ENCODE measurements around the gene PRAME. TPM values are rescaled to one million over a fixed set of nuclear protein-coding genes. Genes with fewer than 3 reads are reported as not detected.
"Not testable (repeated sequence)": the region's sequence is repeated elsewhere in the genome, so short reads cannot be mapped to it uniquely, and the experiment has no call there.

Gene PRAME
- total RNA-seq (2014; rRNA removed; shearing (Covaris generic)): 87.9 and 93.2 TPM in 2 replicates
- polyA plus RNA-seq (2015; cell fraction: cytosol; rRNA removed): 91.8 and 93.1 TPM in 2 replicates
- polyA plus RNA-seq (2015; cell fraction: nucleus; rRNA removed): 218 and 230 TPM in 2 replicates

- peak; percentile 89 for DNase-seq (ENCODE audit: low read depth)
These were observed at the start of gene PRAME for GRCh38 chr22:22558972-22559603. Gene PRAME (minus strand): TSS chr22:22559265. CDS start chr22:22556832, 2,433 bp downstream.

- DNase-seq (ENCODE audit: low read depth): not testable (repeated sequence)
These were observed 49.0 kb upstream of the PRAME start for GRCh38 chr22:22608022-22608421.

- DNase-seq (ENCODE audit: low read depth): no peak
These were observed 46.0 kb upstream of the PRAME start for GRCh38 chr22:22605074-22605404.

- no peak for DNase-seq (ENCODE audit: low read depth)
These were observed 45.4 kb upstream of the PRAME start for GRCh38 chr22:22604326-22605073.

GRCh38 chr22:22603470-22603947 lies 44.4 kb upstream of the PRAME start:
- DNase-seq (ENCODE audit: low read depth): no peak

GRCh38 chr22:22600531-22601261 lies 41.6 kb upstream of the PRAME start:
- no peak for DNase-seq (ENCODE audit: low read depth)

GRCh38 chr22:22599248-22599647 lies 40.2 kb upstream of the PRAME start:
- no peak for DNase-seq (ENCODE audit: low read depth)

GRCh38 chr22:22598144-22598543 lies 39.1 kb upstream of the PRAME start:
- DNase-seq (ENCODE audit: low read depth): no peak

GRCh38 chr22:22595001-22595835 lies 36.2 kb upstream of the PRAME start:
- DNase-seq (ENCODE audit: low read depth): no peak

- DNase-seq (ENCODE audit: low read depth): peak; percentile 42
These were observed 35.0 kb upstream of the PRAME start for GRCh38 chr22:22593964-22594656.

- no peak for DNase-seq (ENCODE audit: low read depth)
These were observed 34.2 kb upstream of the PRAME start for GRCh38 chr22:22593250-22593649.

GRCh38 chr22:22591348-22592299 lies 32.6 kb upstream of the PRAME start:
- DNase-seq (ENCODE audit: low read depth): peak; percentile 6

- no peak for DNase-seq (ENCODE audit: low read depth)
These were observed 31.2 kb upstream of the PRAME start for GRCh38 chr22:22590136-22590891.

GRCh38 chr22:22588485-22589164 lies 29.6 kb upstream of the PRAME start:
- no peak for DNase-seq (ENCODE audit: low read depth)

GRCh38 chr22:22587577-22588188 lies 28.6 kb upstream of the PRAME start:
- no peak for DNase-seq (ENCODE audit: low read depth)

- no peak for DNase-seq (ENCODE audit: low read depth)
These were observed 25.7 kb upstream of the PRAME start for GRCh38 chr22:22584722-22585121.

GRCh38 chr22:22583030-22583429 lies 24.0 kb upstream of the PRAME start:
- no peak for DNase-seq (ENCODE audit: low read depth)
